Skin epidermis (tissue), 12 donors: Measurements from ENCODE around the gene CPPED1.
A peak's percentile ranks its signal among the peaks of the same experiment; 100 is the strongest.
"Not testable (repeated sequence)": the region's sequence is repeated elsewhere in the genome, so short reads cannot be mapped to it uniquely, and the experiment has no call there.

Experiments
- H3K27ac ChIP-seq, 21 experiments: fragments of 200-600 bp; sonication (generic) in 11 of 21; one replicate each; pipeline ENCODE4 v1.5.0; 2020; ENCODE audit warnings: mild to moderate bottlenecking in 3 of 21, inconsistent platforms in 2 of 21, moderate library complexity in 2 of 21
- H3K4me3 ChIP-seq, 7 experiments: fragments of 200-600 bp; sonication (generic) in 2 of 7; one replicate each; pipeline ENCODE4 v1.5.0; 2020; ENCODE audit warnings: inconsistent platforms in 2 of 7, mild to moderate bottlenecking in 2 of 7, moderate library complexity in 1 of 7

Gene CPPED1

GRCh38 chr16:12775656-12776236 lies 27.9 kb downstream of the CPPED1 start:
- H3K27ac ChIP-seq = no peak overlapping the region

GRCh38 chr16:12773221-12773620 lies 30.5 kb downstream of the CPPED1 start:
- H3K27ac ChIP-seq = no peak overlapping the region
- H3K4me3 ChIP-seq = no peak overlapping the region

More at GRCh38 chr16:12775656-12776236, 27.9 kb downstream of the CPPED1 start:
- H3K4me3 ChIP-seq = no peak overlapping the region

- Histone ChIP-seq H3K4me3 (no peak overlapping the region), H3K27ac (no peak overlapping the region)
Measured at GRCh38 chr16:12771341-12771798, 32.3 kb downstream of the CPPED1 start.

DNA sequence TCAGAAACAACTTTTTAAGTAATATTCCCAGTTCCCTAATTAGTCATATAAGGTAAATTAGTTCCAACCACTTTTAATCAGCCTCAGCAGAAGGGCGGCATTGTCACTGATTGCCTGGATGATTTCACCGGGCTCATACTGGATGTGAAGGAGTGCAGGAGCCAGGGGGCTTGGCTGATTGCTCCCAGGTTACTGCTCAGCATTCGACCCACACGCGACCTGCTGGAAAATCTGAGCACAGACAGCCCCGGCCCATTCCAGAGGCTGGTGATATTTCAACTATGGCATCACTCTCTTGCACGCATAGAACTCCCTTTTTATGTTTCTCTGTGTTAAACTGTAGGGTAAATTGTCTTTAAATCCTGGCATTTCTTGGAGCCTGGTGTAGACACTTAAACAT lies 34.2 kb downstream of the CPPED1 start:
- Histone ChIP-seq H3K27ac (no peak overlapping the region), H3K4me3 (no peak overlapping the region)

DNA sequence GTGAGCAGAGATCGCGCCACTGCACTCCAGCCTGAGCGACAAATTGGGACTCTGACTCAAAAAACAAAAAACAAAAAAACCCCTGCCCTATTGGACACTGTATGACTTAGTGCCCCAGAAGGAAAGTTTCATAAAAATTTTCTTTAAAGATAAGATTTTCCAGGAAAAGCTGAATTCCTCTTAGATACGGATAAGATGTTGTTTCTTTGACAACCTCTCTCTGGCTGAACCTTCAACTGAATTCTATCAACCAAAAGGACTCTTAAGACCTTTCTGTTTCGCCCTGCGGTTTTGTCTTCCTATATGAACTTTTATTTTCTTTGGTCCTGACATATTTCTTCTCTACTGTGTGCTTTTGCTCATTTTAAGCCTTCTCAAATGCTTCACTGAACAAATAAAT lies 35.8 kb downstream of the CPPED1 start:
- H3K27ac ChIP-seq = no peak overlapping the region

DNA sequence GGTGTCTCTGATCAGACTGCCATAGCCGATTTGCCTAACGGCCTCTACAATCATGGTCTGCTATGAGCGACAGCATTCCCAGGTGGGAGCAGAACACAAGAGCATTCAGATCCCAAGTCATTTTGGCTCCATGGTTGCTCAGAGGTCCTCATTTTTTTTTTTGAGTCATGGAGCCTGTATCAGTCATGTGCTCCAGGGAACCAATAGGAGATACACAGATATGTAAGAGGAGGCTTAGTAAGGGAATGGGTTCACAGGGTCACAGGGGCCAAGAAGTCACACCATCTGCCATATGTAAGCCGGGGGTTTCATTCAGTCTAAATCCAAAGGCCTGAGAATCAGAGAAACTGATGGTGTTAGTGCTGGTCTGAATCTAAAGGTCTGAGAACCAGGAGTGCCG lies 36.8 kb downstream of the CPPED1 start:
- H3K4me3 ChIP-seq = no peak overlapping the region
- no peak overlapping the region for H3K27ac ChIP-seq

More for the DNA sequence above, 35.8 kb downstream of the CPPED1 start:
- H3K4me3 ChIP-seq = no peak overlapping the region

GRCh38 chr16:12766208-12766607 lies 37.5 kb downstream of the CPPED1 start:
- not testable (repeated sequence) for H3K4me3 ChIP-seq, H3K27ac ChIP-seq

DNA sequence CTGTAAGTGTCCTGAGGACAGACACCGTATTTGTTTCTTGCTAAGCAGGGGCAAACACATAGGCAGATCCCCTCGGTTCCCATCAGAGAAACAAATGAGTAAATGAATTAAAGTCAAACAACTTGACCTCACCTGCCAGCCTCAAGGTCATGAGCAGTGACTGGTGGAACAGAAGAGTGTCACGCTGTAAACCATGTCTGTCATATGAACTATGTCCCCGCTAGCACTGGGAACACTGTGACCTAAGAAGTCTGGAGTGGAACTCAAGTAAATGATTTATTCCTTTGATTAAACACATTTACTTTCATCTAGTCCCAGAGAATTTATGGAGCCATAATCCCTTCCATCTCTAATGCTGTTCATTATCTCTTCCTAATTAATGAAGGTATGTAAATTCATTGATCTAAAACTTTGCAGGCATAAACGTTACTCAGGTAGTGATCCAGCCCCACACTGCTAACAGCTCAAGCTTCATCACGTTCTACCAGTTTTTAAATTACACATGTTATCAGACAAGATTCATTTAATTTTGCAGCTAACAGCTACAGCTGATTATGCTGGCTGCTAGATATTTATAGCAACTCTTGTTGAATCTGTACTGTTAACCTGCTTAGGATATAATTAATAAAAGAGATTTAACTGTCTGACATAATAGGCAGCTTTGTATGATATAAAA lies 38.7 kb downstream of the CPPED1 start:
- no peak overlapping the region for H3K27ac ChIP-seq

DNA sequence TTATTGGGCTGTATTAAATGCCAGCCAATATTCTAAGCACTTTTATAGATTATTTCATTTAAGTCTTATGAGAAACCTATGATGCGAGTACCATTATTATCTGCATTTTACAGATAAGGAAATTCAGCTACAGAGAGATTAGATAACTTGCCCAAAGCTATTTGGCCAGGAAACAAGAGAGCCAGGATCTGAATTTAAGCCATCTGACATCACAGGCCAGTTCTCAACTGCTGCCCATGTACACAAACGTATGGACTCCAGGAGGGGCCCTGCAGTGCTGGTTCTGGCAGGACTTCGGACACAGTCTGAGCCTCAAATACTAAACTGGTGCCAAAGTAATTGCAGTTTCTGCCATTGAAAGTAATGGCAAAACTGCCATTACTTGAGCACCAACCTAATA lies 40.2 kb downstream of the CPPED1 start:
- Histone ChIP-seq H3K4me3 (no peak overlapping the region), H3K27ac (no peak overlapping the region)

More for the DNA sequence above, 38.7 kb downstream of the CPPED1 start:
- no peak overlapping the region for H3K4me3 ChIP-seq

DNA sequence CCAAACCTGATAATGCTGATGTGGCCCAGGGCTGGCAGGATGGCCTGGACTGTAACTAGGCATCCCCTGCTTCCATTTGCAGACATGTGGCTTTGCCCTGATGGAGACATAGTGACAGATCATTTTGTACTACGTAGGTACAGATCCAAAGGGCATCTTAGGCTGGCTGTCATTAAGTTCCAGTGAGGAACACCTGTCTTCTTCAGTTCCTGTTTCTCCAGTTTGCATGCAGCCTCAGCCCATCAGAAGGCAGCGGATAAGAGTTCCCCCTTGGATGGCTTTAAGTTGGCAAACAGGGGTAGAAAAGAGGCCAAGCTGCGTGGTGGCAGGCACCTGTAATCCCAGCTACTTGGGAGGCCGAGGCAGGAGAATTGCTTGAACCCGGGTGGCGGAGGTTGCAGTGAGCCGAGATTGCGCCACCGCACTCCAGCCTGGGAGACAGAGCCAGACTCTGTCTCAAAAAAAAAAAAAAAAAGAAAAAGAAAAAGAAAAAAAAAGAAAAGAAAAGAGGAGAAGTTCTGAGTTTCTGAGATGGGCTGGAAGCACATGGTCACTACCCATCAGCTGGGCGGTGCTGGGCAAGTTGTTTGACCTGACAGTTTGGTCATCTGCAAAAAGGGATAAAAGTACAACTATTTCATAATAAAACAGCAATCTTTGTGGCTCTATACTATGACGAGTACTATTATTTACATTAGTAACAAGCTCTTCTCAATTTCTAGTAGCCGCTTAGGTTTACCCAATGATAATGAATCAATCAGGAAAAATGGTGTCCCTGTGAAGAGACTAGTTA lies 42.7 kb downstream of the CPPED1 start:
- H3K27ac ChIP-seq = no peak overlapping the region
- no peak overlapping the region for H3K4me3 ChIP-seq

GRCh38 chr16:12758670-12759558 lies 44.8 kb downstream of the CPPED1 start:
- Histone ChIP-seq H3K27ac (peak overlapping the region in 1 of 21 experiments; percentile 5), H3K4me3 (no peak overlapping the region)

DNA sequence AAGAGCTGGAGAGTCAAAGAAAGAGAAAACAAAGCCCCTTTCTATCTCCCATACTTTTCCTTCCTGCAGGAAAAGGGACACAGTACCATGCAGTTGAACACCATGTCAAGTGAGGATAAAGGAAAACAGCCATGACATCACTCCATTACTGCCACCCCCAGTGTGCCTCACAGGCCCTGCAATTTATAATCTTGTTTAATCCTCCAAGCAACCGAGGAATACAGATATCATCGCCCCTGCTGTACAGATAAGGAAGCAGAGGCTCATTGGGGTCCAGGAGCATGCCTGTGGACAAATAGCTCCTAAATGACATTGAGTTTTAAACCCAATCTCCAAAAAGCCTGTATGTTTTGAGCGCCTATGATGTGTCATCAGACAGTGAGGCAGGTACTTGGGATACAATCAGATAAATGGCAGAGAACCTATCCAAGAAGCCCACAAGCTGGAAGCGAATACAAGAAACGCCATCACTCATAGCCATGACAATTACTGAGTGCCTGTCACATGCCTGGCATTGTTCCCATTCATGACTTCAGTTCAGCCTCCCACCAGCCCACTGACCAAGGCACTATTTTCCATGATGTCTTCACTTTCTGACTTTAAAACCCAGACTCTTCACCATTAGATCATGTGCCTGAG lies 45.5 kb downstream of the CPPED1 start:
- H3K4me3 ChIP-seq = no peak overlapping the region
- peak overlapping the region in 1 of 21 experiments; percentile 5 for H3K27ac ChIP-seq

- Histone ChIP-seq H3K4me3 (no peak overlapping the region), H3K27ac (peak overlapping the region in 1 of 21 experiments; percentile 14)
Measured at GRCh38 chr16:12757546-12757945, 46.1 kb downstream of the CPPED1 start.

DNA sequence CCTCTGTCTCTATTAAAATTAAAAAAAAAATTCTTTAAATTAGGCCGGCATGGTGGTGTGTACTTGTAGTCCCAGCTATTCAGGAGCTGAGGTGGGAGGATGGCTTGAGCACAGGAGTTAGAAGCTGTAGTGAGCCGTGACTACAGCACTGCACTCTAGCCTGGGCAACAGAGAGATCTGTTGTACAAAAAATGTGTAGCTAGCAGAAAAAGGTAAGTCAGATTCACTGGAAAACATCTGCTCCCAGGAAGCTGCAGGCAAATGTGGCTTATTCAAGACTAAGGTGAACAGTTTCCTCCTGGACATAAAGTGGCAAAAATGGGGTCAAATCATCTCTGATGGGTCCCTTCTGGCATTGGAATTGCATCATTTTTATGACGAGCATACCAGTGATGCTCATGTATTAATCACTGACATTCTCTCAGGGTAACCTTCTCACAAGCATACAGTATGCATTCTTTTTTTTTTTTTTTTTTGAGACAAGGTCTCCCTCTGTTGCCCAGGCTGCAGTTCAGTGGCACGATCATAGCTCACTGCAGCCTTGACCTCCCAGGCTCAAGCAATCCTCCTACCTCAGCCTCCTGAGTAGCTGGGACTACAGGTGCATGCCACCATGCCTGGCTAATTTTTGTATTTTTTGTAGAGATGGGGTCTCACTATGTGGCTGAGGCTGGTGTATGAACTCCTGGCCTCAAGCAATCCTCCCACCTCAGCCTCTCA lies 48.7 kb downstream of the CPPED1 start:
- H3K4me3 ChIP-seq = no peak overlapping the region

GRCh38 chr16:12753203-12754023 lies 50.3 kb downstream of the CPPED1 start:
- no peak overlapping the region for H3K4me3 ChIP-seq
- H3K27ac ChIP-seq = no peak overlapping the region

More for the DNA sequence above, 48.7 kb downstream of the CPPED1 start:
- H3K27ac ChIP-seq = no peak overlapping the region

DNA sequence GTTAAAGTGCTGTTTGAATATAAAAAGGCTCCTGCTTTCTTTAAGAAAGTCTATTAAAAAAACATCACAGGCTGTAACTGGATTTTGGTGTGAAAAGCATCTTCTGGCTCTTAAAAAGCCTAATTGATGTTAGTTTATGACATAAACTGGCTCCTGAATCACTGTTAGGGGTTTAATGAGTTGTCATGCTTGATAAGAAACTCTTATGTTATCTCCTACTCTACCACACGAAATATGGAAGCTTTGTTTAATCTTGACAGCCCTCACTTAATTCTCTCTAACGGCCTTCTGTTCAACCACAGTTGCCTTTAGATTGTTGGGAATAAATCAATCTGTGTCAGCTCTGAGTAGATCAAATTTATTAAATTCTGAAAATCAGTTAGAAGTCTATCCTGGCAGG lies 51.5 kb downstream of the CPPED1 start:
- H3K27ac ChIP-seq = no peak overlapping the region
- H3K4me3 ChIP-seq = no peak overlapping the region

GRCh38 chr16:12750554-12750918 lies 53.2 kb downstream of the CPPED1 start:
- H3K27ac ChIP-seq = no peak overlapping the region

DNA sequence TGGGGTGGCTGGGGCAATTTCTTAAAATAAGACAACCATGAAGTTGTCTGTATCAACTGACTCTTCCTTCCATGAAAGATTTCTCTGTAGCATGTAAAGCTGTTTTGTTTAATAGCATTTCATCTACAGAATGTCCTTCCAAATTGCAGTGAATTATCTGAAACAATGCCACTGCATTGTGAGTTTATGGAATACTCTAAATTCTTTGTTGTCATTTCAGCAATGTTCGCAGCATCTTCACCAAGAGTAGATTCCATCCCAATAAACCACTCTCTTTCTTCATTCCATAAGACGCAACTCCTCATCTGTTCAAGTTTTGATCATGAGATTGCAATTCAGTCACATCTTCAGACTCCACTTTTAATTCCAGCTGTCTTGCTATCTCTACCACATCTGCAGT lies 54.6 kb downstream of the CPPED1 start:
- no peak overlapping the region for H3K4me3 ChIP-seq
- no peak overlapping the region for H3K27ac ChIP-seq

More at GRCh38 chr16:12750554-12750918, 53.2 kb downstream of the CPPED1 start:
- no peak overlapping the region for H3K4me3 ChIP-seq
